Keratinocyte (primary cell): ENCODE data around the gene ACAP2. TPM values are rescaled to one million over a fixed set of nuclear protein-coding genes. Genes with fewer than 3 reads are reported as not detected.
"Not testable (repeated sequence)": the region's sequence is repeated elsewhere in the genome, so short reads cannot be mapped to it uniquely, and the experiment has no call there.

Experiments
- DNase-seq: peaks from one replicate; pipeline ENCODE4 v3.0.0-alpha.2; 2011; ENCODE audit warnings: low read depth, missing footprints, low spot score
- FAIRE-seq: peaks from 2 replicates; lab custom pipeline; 2011; peaks lifted over from hg19 to GRCh38; lab: Jason Lieb, UNC
- H2AFZ ChIP-seq: 2 replicates; pipeline ENCODE4 v1.6.0; 2012; ENCODE audit warnings: low read length, control low read depth, inconsistent platforms; ENCODE audit not compliant: control insufficient read depth
- H3K27ac ChIP-seq: 2 replicates; pipeline ENCODE4 v1.5.1; 2011; ENCODE audit warnings: low read length; ENCODE audit not compliant: control insufficient read depth, insufficient read depth
- H3K27me3 ChIP-seq: 3 replicates; pipeline ENCODE4 v1.6.0; 2011; ENCODE audit warnings: low read length; ENCODE audit not compliant: control insufficient read depth, insufficient read depth; ENCODE audit errors: extremely low read depth
- H3K36me3 ChIP-seq, 2 experiments: 2 replicates in 1 of 2; 3 replicates in 1 of 2; pipeline ENCODE4 v1.5.1; 2011; ENCODE audit warnings: low read length in 2 of 2, mild to moderate bottlenecking in 1 of 2; ENCODE audit not compliant: control insufficient read depth in 2 of 2, insufficient read depth in 2 of 2; ENCODE audit errors: extremely low read depth in 1 of 2
- H3K4me1 ChIP-seq: 3 replicates; pipeline ENCODE4 v1.5.1; 2011; ENCODE audit warnings: low read length; ENCODE audit not compliant: control insufficient read depth, insufficient read depth; ENCODE audit errors: extremely low read depth
- H3K4me2 ChIP-seq: 3 replicates; pipeline ENCODE4 v1.6.0; 2011; ENCODE audit warnings: low read depth, low read length; ENCODE audit not compliant: control insufficient read depth, insufficient read depth; ENCODE audit errors: extremely low read depth
- H3K4me3 ChIP-seq, 3 experiments: fragments of 200-600 bp in 1 of 3; sonication (generic) in 1 of 3; 2 replicates in 2 of 3; 3 replicates in 1 of 3; pipeline ENCODE4 v1.5.1; 2011 to 2016; ENCODE audit warnings: low read length in 3 of 3, mild to moderate bottlenecking in 3 of 3, control low read depth in 2 of 3, inconsistent platforms in 1 of 3, low read depth in 1 of 3, mixed read lengths in 1 of 3, mixed run types in 1 of 3, moderate library complexity in 1 of 3; ENCODE audit not compliant: control insufficient read depth in 2 of 3, insufficient read depth in 2 of 3; ENCODE audit errors: extremely low read depth in 1 of 3
- H3K79me2 ChIP-seq: 2 replicates; pipeline ENCODE4 v1.6.0; 2012; ENCODE audit warnings: low read length; ENCODE audit not compliant: control insufficient read depth, insufficient read depth
- H3K9ac ChIP-seq: 3 replicates; pipeline ENCODE4 v1.6.0; 2011; ENCODE audit warnings: low read length; ENCODE audit not compliant: control insufficient read depth, insufficient read depth; ENCODE audit errors: extremely low read depth
- H3K9me1 ChIP-seq: 3 replicates; pipeline ENCODE4 v1.6.0; 2011; ENCODE audit warnings: low read length; ENCODE audit not compliant: control insufficient read depth, insufficient read depth; ENCODE audit errors: extremely low read depth
- H3K9me3 ChIP-seq: 2 replicates; pipeline ENCODE4 v1.5.1; 2012; ENCODE audit warnings: low read depth, low read length; ENCODE audit not compliant: control insufficient read depth
- H4K20me1 ChIP-seq: 3 replicates; pipeline ENCODE4 v1.6.0; 2011; ENCODE audit warnings: low read length; ENCODE audit not compliant: control insufficient read depth, insufficient read depth; ENCODE audit errors: extremely low read depth
- EZH2 ChIP-seq: IDR thresholded peaks from one replicate; pipeline ENCODE4 v1.6.1; 2012; ENCODE audit warnings: inconsistent platforms, mild to moderate bottlenecking, low read length, moderate library complexity
- dilution Hi-C: fragments of 300-500 bp; cut with MboI; formaldehyde crosslinking; loops from one replicate; pipeline ENCODE4 v1.7.0; 2020; ENCODE audit warnings: low sequenced_read_pairs; ENCODE audit not compliant: extremely low pct_ligation_motif_present
- polyA plus RNA-seq, 5 experiments: library from polyadenylated mRNA; depleted of rRNA in 3 of 5; stranded (reverse) in 3 of 5; stranded (forward) in 1 of 5; unstranded in 1 of 5; fragments of >200 nt; gene quantifications; 1 replicate in 1 of 5; 2 replicates in 3 of 5; 3 replicates in 1 of 5; pipeline versions ENCODE4 v1.2.1 to v1.2.3, GENCODE V29; 2011 to 2012; ENCODE audit warnings: missing spikeins in 2 of 5, low read depth in 1 of 5, low replicate concordance in 1 of 5
- TF ChIP-seq, protein P1 (sequence below), 3 experiments: IDR thresholded peaks in 1 of 3; conservative IDR thresholded peaks in 1 of 3; optimal IDR thresholded peaks in 1 of 3; 2 replicates in 2 of 3; 3 replicates in 1 of 3; pipeline versions ENCODE3 to v1.5.1; 2011; ENCODE audit warnings: low read length in 3 of 3, mild to moderate bottlenecking in 3 of 3, moderate library complexity in 2 of 3, control low read depth in 1 of 3, inconsistent platforms in 1 of 3; ENCODE audit not compliant: insufficient read depth in 2 of 3; ENCODE audit errors: extremely low read depth in 1 of 3

ACAP2 gene
- polyA plus RNA-seq, 1 donor (not counting 4 experiments of a cell fraction or from before 2014, with no cell fraction given), result 23.5 TPM

- no peak overlapping the region for H3K4me3 ChIP-seq
- peak; percentile 23 for FAIRE-seq
Measured at GRCh38 chr3:195401943-195402342, 40.9 kb downstream of the ACAP2 start.

GRCh38 chr3:195398460-195398859, 44.4 kb downstream of the ACAP2 start:
- H3K27me3 ChIP-seq, H2AFZ ChIP-seq, H3K4me1 ChIP-seq, dilution Hi-C loops, H3K4me2 ChIP-seq, FAIRE-seq, H3K9me3 ChIP-seq, H3K4me3 ChIP-seq, H3K27ac ChIP-seq, DNase-seq, H3K9me1 ChIP-seq, H4K20me1 ChIP-seq, H3K36me3 ChIP-seq, H3K9ac ChIP-seq: not testable (repeated sequence)
- H3K79me2 ChIP-seq, result peaks cover 58% of the 10 kb centered on the region

More at GRCh38 chr3:195401943-195402342, 40.9 kb downstream of the ACAP2 start:
- TF ChIP-seq EZH2, result no peak
- TF ChIP-seq, protein P1, sequence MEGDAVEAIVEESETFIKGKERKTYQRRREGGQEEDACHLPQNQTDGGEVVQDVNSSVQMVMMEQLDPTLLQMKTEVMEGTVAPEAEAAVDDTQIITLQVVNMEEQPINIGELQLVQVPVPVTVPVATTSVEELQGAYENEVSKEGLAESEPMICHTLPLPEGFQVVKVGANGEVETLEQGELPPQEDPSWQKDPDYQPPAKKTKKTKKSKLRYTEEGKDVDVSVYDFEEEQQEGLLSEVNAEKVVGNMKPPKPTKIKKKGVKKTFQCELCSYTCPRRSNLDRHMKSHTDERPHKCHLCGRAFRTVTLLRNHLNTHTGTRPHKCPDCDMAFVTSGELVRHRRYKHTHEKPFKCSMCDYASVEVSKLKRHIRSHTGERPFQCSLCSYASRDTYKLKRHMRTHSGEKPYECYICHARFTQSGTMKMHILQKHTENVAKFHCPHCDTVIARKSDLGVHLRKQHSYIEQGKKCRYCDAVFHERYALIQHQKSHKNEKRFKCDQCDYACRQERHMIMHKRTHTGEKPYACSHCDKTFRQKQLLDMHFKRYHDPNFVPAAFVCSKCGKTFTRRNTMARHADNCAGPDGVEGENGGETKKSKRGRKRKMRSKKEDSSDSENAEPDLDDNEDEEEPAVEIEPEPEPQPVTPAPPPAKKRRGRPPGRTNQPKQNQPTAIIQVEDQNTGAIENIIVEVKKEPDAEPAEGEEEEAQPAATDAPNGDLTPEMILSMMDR (optimal IDR thresholded peaks at IDR 0.05 in 1 of 3, IDR thresholded peaks at IDR 0.05 in 1 of 3, conservative IDR thresholded peaks at IDR 0.05 in 1 of 3; ENCODE audit: extremely low read depth in 1 of 3, insufficient read depth in 2 of 3, low read length in 3 of 3), result no peak
- H3K4me1 ChIP-seq, result peaks cover 3% of the 10 kb centered on the region
- DNase-seq, result no peak
- H3K36me3 ChIP-seq, result no peaks in the 10 kb centered on the region
- H3K9ac ChIP-seq, result no peak overlapping the region
- no peaks in the 10 kb centered on the region for H4K20me1 ChIP-seq
- dilution Hi-C loops, result no loop called here
- no peaks in the 10 kb centered on the region for H3K9me1 ChIP-seq
- no peaks in the 10 kb centered on the region for H3K27me3 ChIP-seq
- no peaks in the 10 kb centered on the region for H3K9me3 ChIP-seq
- H3K79me2 ChIP-seq, result peaks cover 59% of the 10 kb centered on the region
- no peak overlapping the region for H2AFZ ChIP-seq
- H3K4me2 ChIP-seq, result no peak overlapping the region
- no peak overlapping the region for H3K27ac ChIP-seq

- TF ChIP-seq, protein P1 (optimal IDR thresholded peaks at IDR 0.05 in 1 of 3, IDR thresholded peaks at IDR 0.05 in 1 of 3, conservative IDR thresholded peaks at IDR 0.05 in 1 of 3; ENCODE audit: extremely low read depth in 1 of 3, insufficient read depth in 2 of 3, low read length in 3 of 3), result no peak
- no peak for TF ChIP-seq EZH2
Measured at GRCh38 chr3:195397524-195397923, 45.3 kb downstream of the ACAP2 start.

More at GRCh38 chr3:195397524-195397923, 45.3 kb downstream of the ACAP2 start:
- Histone ChIP-seq H3K9me3 (no peaks in the 10 kb centered on the region), H3K4me2 (no peak overlapping the region), H3K36me3 (no peaks in the 10 kb centered on the region), H3K79me2 (peaks cover 50% of the 10 kb centered on the region), H3K4me3 (no peak overlapping the region), H4K20me1 (no peaks in the 10 kb centered on the region), H3K9ac (no peak overlapping the region), H3K27me3 (no peaks in the 10 kb centered on the region), H3K4me1 (peaks cover 8% of the 10 kb centered on the region), H3K27ac (no peak overlapping the region), H3K9me1 (no peaks in the 10 kb centered on the region), H2AFZ (no peak overlapping the region)
- dilution Hi-C loops, result no loop called here
- FAIRE-seq (no peak), DNase-seq (no peak)
